ENCODE measurements around the gene GHR. TPM values are rescaled to one million over a fixed set of nuclear protein-coding genes. Genes with fewer than 3 reads are reported as not detected.

Gene GHR
- polyA plus RNA-seq, 3 donors = not detected

DNA sequence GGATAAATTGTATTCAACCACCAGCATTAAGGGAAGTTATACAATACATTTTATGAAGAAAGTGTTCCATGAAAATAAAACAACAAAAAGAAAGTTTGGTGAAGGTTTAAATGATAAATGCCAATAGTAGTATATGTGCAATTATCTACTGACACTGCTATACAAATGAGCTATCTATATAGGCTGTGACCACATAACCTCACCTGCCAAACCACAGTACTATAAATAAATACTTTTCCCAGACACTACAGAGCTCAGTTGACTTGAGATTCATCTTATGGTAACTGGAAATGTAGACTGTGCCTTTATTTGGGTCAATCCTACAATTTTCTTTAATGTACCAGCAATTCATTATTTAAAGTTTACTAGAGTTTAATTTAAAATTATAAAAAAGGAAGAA lies 252.4 kb downstream of the GHR start:
- intact Hi-C loops (cut with micrococcal nuclease) = no loop called here
- H3K4me1 Mint-ChIP-seq = peaks cover 5% of the 10 kb centered on the region
- TF ChIP-seq, protein P1, sequence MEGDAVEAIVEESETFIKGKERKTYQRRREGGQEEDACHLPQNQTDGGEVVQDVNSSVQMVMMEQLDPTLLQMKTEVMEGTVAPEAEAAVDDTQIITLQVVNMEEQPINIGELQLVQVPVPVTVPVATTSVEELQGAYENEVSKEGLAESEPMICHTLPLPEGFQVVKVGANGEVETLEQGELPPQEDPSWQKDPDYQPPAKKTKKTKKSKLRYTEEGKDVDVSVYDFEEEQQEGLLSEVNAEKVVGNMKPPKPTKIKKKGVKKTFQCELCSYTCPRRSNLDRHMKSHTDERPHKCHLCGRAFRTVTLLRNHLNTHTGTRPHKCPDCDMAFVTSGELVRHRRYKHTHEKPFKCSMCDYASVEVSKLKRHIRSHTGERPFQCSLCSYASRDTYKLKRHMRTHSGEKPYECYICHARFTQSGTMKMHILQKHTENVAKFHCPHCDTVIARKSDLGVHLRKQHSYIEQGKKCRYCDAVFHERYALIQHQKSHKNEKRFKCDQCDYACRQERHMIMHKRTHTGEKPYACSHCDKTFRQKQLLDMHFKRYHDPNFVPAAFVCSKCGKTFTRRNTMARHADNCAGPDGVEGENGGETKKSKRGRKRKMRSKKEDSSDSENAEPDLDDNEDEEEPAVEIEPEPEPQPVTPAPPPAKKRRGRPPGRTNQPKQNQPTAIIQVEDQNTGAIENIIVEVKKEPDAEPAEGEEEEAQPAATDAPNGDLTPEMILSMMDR (IDR thresholded peaks at IDR 0.05) = no peak

DNA sequence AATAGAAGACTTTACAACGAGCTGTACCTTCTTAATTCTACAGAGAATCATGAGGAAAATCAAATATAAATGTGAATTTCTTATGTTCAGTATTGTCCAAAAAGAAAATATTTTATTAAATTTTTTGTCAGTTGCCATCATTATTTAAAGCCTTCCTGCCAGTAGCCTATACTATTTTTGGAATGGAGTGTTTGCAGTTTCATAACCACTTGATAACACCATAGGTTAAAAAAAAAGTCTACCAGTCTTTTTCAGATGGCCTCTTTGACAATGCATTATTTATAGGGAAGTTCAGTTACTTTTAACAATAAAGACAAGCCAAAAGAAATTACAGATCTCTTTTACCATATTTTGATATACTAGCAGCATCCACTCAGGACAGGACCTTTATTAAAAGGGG lies 253.1 kb downstream of the GHR start:
- no CpG with 5 or more reads among the region's 1 CpG for WGBS (ENCODE audit: insufficient coverage)
- Mint-ChIP-seq H3K9me3 (peaks cover 2 to 15% (median 10%) of the 10 kb centered on the region in 7 donors), H3K4me1 (peaks cover 5% of the 10 kb centered on the region), H3K4me3 (no peak overlapping the region), H3K27me3 (ENCODE audit: low read depth in 3 of 3) (peaks cover 0 to 2% (median 0%) of the 10 kb centered on the region in 3 donors), H3K36me3 (no peaks in the 10 kb centered on the region), H3K27ac (no peak overlapping the region)
- TF ChIP-seq, protein P1 (IDR thresholded peaks at IDR 0.05) = no peak
- Histone ChIP-seq H4K20me1 (ENCODE audit: insufficient read depth, low read length) (no peaks in the 10 kb centered on the region), H3K27ac (ENCODE audit: low read depth in 1 of 2, low read length in 2 of 2) (no peak overlapping the region), H3K36me3 (replicated peaks in 1 of 2; ENCODE audit: control insufficient read depth in 1 of 2, insufficient read depth in 2 of 2, low read length in 2 of 2) (no peaks in the 10 kb centered on the region), H3K9me3 (replicated peaks in 1 of 2; ENCODE audit: control insufficient read depth in 1 of 2, insufficient read depth in 1 of 2, low read length in 2 of 2) (peaks cover 0 to 8% of the 10 kb centered on the region in 2 donors), H3K4me2 (replicated peaks; ENCODE audit: extremely low read depth, low read length, poor library complexity, severe bottlenecking) (no peak overlapping the region), H3K9ac (ENCODE audit: insufficient read depth, low read length, poor library complexity, severe bottlenecking) (no peak overlapping the region), H3K79me2 (ENCODE audit: insufficient read depth, low read length) (no peaks in the 10 kb centered on the region), H3K27me3 (ENCODE audit: control insufficient read depth in 2 of 2, insufficient read depth in 2 of 2, low read length in 2 of 2) (no peaks in the 10 kb centered on the region), H3K4me3 (replicated peaks in 1 of 3; ENCODE audit: low read depth in 2 of 3, low read length in 3 of 3) (no peak overlapping the region), H2AFZ (ENCODE audit: insufficient read depth, low read depth, low read length, poor library complexity, severe bottlenecking) (no peak overlapping the region), H3K4me1 (ENCODE audit: control insufficient read depth in 1 of 2, insufficient read depth in 2 of 2, low read length in 2 of 2) (no peaks in the 10 kb centered on the region)
- no peak for DNase-seq
- intact Hi-C loops (cut with micrococcal nuclease) = no loop called here

More for the DNA sequence above, 252.4 kb downstream of the GHR start:
- Mint-ChIP-seq H3K27me3 (ENCODE audit: low read depth in 3 of 3) (peaks cover 0 to 2% (median 0%) of the 10 kb centered on the region in 3 donors), H3K27ac (no peak overlapping the region), H3K4me3 (no peak overlapping the region), H3K36me3 (no peaks in the 10 kb centered on the region), H3K9me3 (peaks cover 3 to 17% (median 12%) of the 10 kb centered on the region in 7 donors)
- no peaks in the 10 kb centered on the region for H3K79me2 ChIP-seq (ENCODE audit: insufficient read depth, low read length)
- H3K9ac ChIP-seq (ENCODE audit: insufficient read depth, low read length, poor library complexity, severe bottlenecking) = no peak overlapping the region
- H2AFZ ChIP-seq (ENCODE audit: insufficient read depth, low read depth, low read length, poor library complexity, severe bottlenecking) = no peak overlapping the region
- H3K9me3 ChIP-seq (replicated peaks in 1 of 2; ENCODE audit: control insufficient read depth in 1 of 2, insufficient read depth in 1 of 2, low read length in 2 of 2) = peaks cover 0 to 8% of the 10 kb centered on the region in 2 donors
- no peak overlapping the region for H3K27ac ChIP-seq (ENCODE audit: low read depth in 1 of 2, low read length in 2 of 2)
- no peak overlapping the region for H3K4me2 ChIP-seq (replicated peaks; ENCODE audit: extremely low read depth, low read length, poor library complexity, severe bottlenecking)
- H3K27me3 ChIP-seq (ENCODE audit: control insufficient read depth in 2 of 2, insufficient read depth in 2 of 2, low read length in 2 of 2) = no peaks in the 10 kb centered on the region
- no peak overlapping the region for H3K4me3 ChIP-seq (replicated peaks in 1 of 3; ENCODE audit: low read depth in 2 of 3, low read length in 3 of 3)
- no peaks in the 10 kb centered on the region for H3K4me1 ChIP-seq (ENCODE audit: control insufficient read depth in 1 of 2, insufficient read depth in 2 of 2, low read length in 2 of 2)
- H4K20me1 ChIP-seq (ENCODE audit: insufficient read depth, low read length) = no peaks in the 10 kb centered on the region
- no peaks in the 10 kb centered on the region for H3K36me3 ChIP-seq (replicated peaks in 1 of 2; ENCODE audit: control insufficient read depth in 1 of 2, insufficient read depth in 2 of 2, low read length in 2 of 2)
- DNase-seq = no peak
